Activated naive CD8-positive, alpha-beta T cell treated with anti-CD3 and anti-CD28 coated beads for 36 hours (primary cell): ENCODE data around the gene A4GNT. TPM values are rescaled to one million over a fixed set of nuclear protein-coding genes. Genes with fewer than 3 reads are reported as not detected.

Source experiments
- total RNA-seq, 2 experiments: library from RNA; stranded (reverse); gene quantifications; one replicate each; pipeline ENCODE4 v1.2.3, GENCODE V29; 2021

The A4GNT gene
- total RNA-seq, 2 experiments from 2014 or later, result not detected

Other genes starting within 250 kb of the A4GNT start
- gene CLDN18, start 122.2 kb downstream of the A4GNT start, total RNA-seq, result not detected
- under 1 TPM; 0.22 to 0.29 TPM for gene DZIP1L, start 16.8 kb downstream of the A4GNT start, total RNA-seq
- 10 to 100 TPM; 28.1 to 32.7 TPM for gene DBR1, start 42.5 kb upstream of the A4GNT start, total RNA-seq
- 10 to 100 TPM; 43.0 to 45.6 TPM for gene ARMC8, start 54.9 kb upstream of the A4GNT start, total RNA-seq
- not detected for gene NME9, start 197.5 kb upstream of the A4GNT start, total RNA-seq
- under 1 TPM; 0.16 to 0.54 TPM for gene MRAS, start 216.2 kb upstream of the A4GNT start, total RNA-seq